HepG2 (cell line): ENCODE measurements around the gene FOXR1. TPM values are rescaled to one million over a fixed set of nuclear protein-coding genes. Genes with fewer than 3 reads are reported as not detected.
A peak's percentile ranks its signal among the peaks of the same experiment; 100 is the strongest.

Experiments used
- ARID4A ChIP-seq: sonication (generic); formaldehyde crosslinking; IDR thresholded peaks from 2 replicates; pipeline ENCODE4 v1.5.0; 2020; ENCODE audit warnings: mild to moderate bottlenecking, missing genetic modification reagents, borderline replicate concordance
- FOXP1 ChIP-seq, 2 experiments: fragments of 450-650 bp in 1 of 2; IDR thresholded peaks; 2 replicates each; pipeline ENCODE4 v1.6.1; 2017 to 2018; ENCODE audit warnings: antibody characterized with exemption in 1 of 2
- GATAD1 ChIP-seq: IDR thresholded peaks from 2 replicates; pipeline ENCODE4 v1.6.1; 2016; ENCODE audit warnings: missing genetic modification reagents, missing compliant biosample characterization
- KDM3A ChIP-seq: IDR thresholded peaks from 2 replicates; pipeline ENCODE4 v1.6.1; 2018; ENCODE audit warnings: low read depth, missing compliant biosample characterization
- PATZ1 ChIP-seq: sonication (generic); formaldehyde crosslinking; IDR thresholded peaks from 2 replicates; pipeline ENCODE4 v1.4.0; 2020; ENCODE audit warnings: missing genetic modification reagents
- STAT5B ChIP-seq: sonication (generic); formaldehyde crosslinking; IDR thresholded peaks from 2 replicates; pipeline ENCODE4 v1.4.0; 2020; ENCODE audit warnings: missing genetic modification reagents
- ZNF235 ChIP-seq: sonication (generic); formaldehyde crosslinking; IDR thresholded peaks from 2 replicates; pipeline ENCODE4 v1.8.1; 2023; ENCODE audit warnings: mild to moderate bottlenecking, missing genetic modification reagents, borderline replicate concordance
- ZNF543 ChIP-seq: sonication (generic); formaldehyde crosslinking; IDR thresholded peaks from 2 replicates; pipeline ENCODE4 v1.4.0; 2020; ENCODE audit warnings: mild to moderate bottlenecking, missing genetic modification reagents
- ZSCAN22 ChIP-seq: sonication (generic); formaldehyde crosslinking; IDR thresholded peaks from 2 replicates; pipeline ENCODE4 v1.4.0; 2020; ENCODE audit warnings: mild to moderate bottlenecking, missing genetic modification reagents
- polyA plus RNA-seq, 8 experiments: library from polyadenylated mRNA; depleted of rRNA in 3 of 8; stranded (reverse) in 7 of 8; unstranded in 1 of 8; fragments of >200 nt; fragmentation: Illumina TruSeq in 4 of 8; extraction: Trizol in 4 of 8; gene quantifications; 2 replicates each; pipeline versions ENCODE4 v1.2.1 to v1.2.3, GENCODE V29; 2011 to 2016; ENCODE audit warnings: low read depth in 4 of 8, missing spikeins in 1 of 8, mixed read lengths in 1 of 8; ENCODE audit not compliant: insufficient read depth in 1 of 8
- total RNA-seq, 5 experiments: library from RNA; depleted of rRNA; stranded (reverse); fragments of >200 nt; fragmentation: Illumina TruSeq; extraction: Trizol; gene quantifications; 2 replicates each; pipeline ENCODE4 v1.2.3, GENCODE V29; 2016; ENCODE audit warnings: low read depth in 1 of 5

Gene FOXR1
- total and polyA plus RNA-seq, 2 of the 13 experiments (the other 11 are each of a cell fraction or from before 2014, with no cell fraction given): not detected

GRCh38 chr11:118928101-118928869 lies 43.3 kb upstream of the FOXR1 start (continued):
- TF ChIP-seq ZNF543 (CRISPR knock-in tag) (0 out of 2 replicates have a peak, but pooled peaks have one; percentile 56), FOXP1 (IDR thresholded peaks at IDR 0.05) (no peak), FOXP1 (CRISPR knock-in tag; IDR thresholded peaks at IDR 0.05) (no peak), KDM3A (CRISPR knock-in tag) (peak; percentile 56), ZNF235 (CRISPR knock-in tag) (0 out of 2 replicates have a peak, but pooled peaks have one; percentile 2), ARID4A (CRISPR knock-in tag) (peak; percentile 55; the same call in 1 of the 2 replicates), PATZ1 (CRISPR knock-in tag) (peak; percentile 70), GATAD1 (peak; percentile 44), STAT5B (no peak), ZSCAN22 (CRISPR knock-in tag) (peak; percentile 85)
